ENCODE data around the gene CDR2.

DNA sequence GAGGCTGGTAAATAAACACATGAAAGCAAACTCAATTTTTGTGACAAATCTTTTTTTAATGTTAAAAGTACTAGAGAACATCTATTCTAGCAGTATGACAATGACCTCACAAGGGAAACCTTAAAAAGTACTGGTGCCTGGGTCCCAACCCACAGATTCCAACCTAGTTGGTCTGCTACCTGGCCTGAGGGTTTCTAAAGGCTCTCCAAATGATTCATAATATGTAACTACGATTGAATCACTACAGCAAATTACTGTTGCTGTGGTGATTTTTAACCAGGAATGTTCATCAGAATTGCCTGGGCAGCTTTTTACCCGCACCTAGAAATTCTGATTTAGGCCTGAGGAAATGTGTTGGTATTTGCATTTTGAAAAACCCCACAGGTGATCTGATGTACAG lies 26.1 kb downstream of the CDR2 start:
- no peak for TF ChIP-seq POLR2AphosphoS5 (IDR thresholded peaks at IDR 0.05; ENCODE audit: low read depth, low read length)
- TF ChIP-seq, protein P1, sequence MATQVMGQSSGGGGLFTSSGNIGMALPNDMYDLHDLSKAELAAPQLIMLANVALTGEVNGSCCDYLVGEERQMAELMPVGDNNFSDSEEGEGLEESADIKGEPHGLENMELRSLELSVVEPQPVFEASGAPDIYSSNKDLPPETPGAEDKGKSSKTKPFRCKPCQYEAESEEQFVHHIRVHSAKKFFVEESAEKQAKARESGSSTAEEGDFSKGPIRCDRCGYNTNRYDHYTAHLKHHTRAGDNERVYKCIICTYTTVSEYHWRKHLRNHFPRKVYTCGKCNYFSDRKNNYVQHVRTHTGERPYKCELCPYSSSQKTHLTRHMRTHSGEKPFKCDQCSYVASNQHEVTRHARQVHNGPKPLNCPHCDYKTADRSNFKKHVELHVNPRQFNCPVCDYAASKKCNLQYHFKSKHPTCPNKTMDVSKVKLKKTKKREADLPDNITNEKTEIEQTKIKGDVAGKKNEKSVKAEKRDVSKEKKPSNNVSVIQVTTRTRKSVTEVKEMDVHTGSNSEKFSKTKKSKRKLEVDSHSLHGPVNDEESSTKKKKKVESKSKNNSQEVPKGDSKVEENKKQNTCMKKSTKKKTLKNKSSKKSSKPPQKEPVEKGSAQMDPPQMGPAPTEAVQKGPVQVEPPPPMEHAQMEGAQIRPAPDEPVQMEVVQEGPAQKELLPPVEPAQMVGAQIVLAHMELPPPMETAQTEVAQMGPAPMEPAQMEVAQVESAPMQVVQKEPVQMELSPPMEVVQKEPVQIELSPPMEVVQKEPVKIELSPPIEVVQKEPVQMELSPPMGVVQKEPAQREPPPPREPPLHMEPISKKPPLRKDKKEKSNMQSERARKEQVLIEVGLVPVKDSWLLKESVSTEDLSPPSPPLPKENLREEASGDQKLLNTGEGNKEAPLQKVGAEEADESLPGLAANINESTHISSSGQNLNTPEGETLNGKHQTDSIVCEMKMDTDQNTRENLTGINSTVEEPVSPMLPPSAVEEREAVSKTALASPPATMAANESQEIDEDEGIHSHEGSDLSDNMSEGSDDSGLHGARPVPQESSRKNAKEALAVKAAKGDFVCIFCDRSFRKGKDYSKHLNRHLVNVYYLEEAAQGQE (IDR thresholded peaks at IDR 0.05; ENCODE audit: insufficient read depth in 1 of 2, low read depth in 2 of 2, low read length in 1 of 2): no peak

Data from Panc1 (cell line).